ENCODE measurements around the gene TESMIN. TPM values are rescaled to one million over a fixed set of nuclear protein-coding genes. Genes with fewer than 3 reads are reported as not detected.

The TESMIN gene
- total and polyA plus RNA-seq, 2 of the 4 experiments (the other 2 are of a cell fraction) = 0.90 to 2.2 TPM

DNA sequence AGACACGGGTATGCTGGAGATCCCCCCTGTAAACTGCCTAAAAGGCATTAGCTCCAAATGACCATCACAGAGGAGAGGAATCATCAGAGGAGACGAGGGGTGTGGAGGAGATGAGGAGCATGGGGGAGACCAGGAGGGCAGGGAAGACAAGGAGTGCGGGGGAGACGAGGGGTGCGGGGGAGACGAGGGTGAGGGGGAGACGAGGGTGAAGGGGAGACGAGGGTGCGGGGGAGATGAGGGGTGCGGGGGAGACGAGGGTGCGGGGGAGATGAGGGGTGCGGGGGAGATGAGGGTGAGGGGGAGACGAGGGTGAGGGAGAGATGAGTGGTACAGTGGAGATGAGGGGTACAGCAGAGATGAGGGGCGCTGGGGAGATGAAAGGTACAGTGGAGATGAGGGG, 84.5 kb downstream of the TESMIN start:
- Histone ChIP-seq H2BK20ac (ENCODE audit: low read depth, low read length) (no peak overlapping the region), H3K27ac (ENCODE audit: insufficient read depth, low read length) (no peak overlapping the region), H3K4me2 (ENCODE audit: low read depth, low read length) (no peak overlapping the region), H3K14ac (replicated peaks; ENCODE audit: low read depth, low read length) (no peak overlapping the region), H3K9me3 (ENCODE audit: control insufficient read depth, insufficient read depth, low read length) (peaks cover 4% of the 10 kb centered on the region), H3K9me1 (ENCODE audit: insufficient read depth, low read length) (no peaks in the 10 kb centered on the region), H3K23ac (ENCODE audit: low read depth, low read length) (no peak overlapping the region), H4K20me1 (ENCODE audit: insufficient read depth, low read length) (no peaks in the 10 kb centered on the region), H3K9ac (ENCODE audit: low read depth, low read length) (no peak overlapping the region), H2BK120ac (ENCODE audit: low read depth, low read length) (no peak overlapping the region), H2BK15ac (ENCODE audit: low read depth, low read length) (no peak overlapping the region), H3K4ac (ENCODE audit: low read depth, low read length) (no peak overlapping the region), H3K27me3 (ENCODE audit: control insufficient read depth, insufficient read depth, low read length) (peaks cover 34% of the 10 kb centered on the region), H2BK5ac (ENCODE audit: low read depth, low read length, poor library complexity, severe bottlenecking) (no peak overlapping the region), H3K18ac (ENCODE audit: low read depth, low read length) (no peak overlapping the region), H4K91ac (ENCODE audit: insufficient read depth, low read depth, low read length) (no peak overlapping the region), H2AK9ac (replicated peaks; ENCODE audit: low read depth, low read length, poor library complexity) (no peak overlapping the region), H3K56ac (ENCODE audit: extremely low read depth, insufficient read depth, low read length) (no peak overlapping the region), H2AFZ (replicated peaks; ENCODE audit: low read length, poor library complexity) (no peak overlapping the region), H3K36me3 (ENCODE audit: control insufficient read depth, insufficient read depth, low read length) (no peaks in the 10 kb centered on the region), H3K4me1 (ENCODE audit: control insufficient read depth, insufficient read depth, low read length) (no peaks in the 10 kb centered on the region), H4K8ac (ENCODE audit: low read depth in 2 of 2, low read length in 2 of 2) (no peak overlapping the region), H3K79me1 (ENCODE audit: low read depth in 1 of 2, low read length in 2 of 2) (no peaks in the 10 kb centered on the region), H4K5ac (ENCODE audit: low read depth, low read length) (no peak overlapping the region), H2AK5ac (ENCODE audit: low read depth, low read length) (no peak overlapping the region), H3K4me3 (ENCODE audit: insufficient read depth, low read depth, low read length) (no peak overlapping the region)
- ATAC-seq (ENCODE audit: low read depth) (no peak), DNase-seq (no peak)
- BruUV-seq (replicated peaks) = no TSS peak
- ChIA-PET CTCF (no interaction called here), POLR2A (ENCODE audit: unreplicated experiment) (no interaction called here)
- WGBS, 2 experiments (ENCODE audit: extremely low coverage in 2 of 2, insufficient read length in 1 of 2) = no CpG with 5 or more reads among the region's 15 CpGs
- intact Hi-C loops (cut with micrococcal nuclease) = no loop called here
- in situ Hi-C loops (cut with MboI; ENCODE audit: low sequenced_read_pairs) = no loop called here
- dilution Hi-C loops (cut with HindIII; ENCODE audit: low sequenced_read_pairs, unreplicated experiment) = no loop called here
- no peak for TF ChIP-seq FOS (IDR thresholded peaks at IDR 0.05; ENCODE audit: low read depth, low read length)
- TF ChIP-seq MAZ (IDR thresholded peaks at IDR 0.05; ENCODE audit: borderline replicate concordance, low read depth, low read length) = no peak
- no peak for TF ChIP-seq CEBPB (IDR thresholded peaks at IDR 0.05; ENCODE audit: low read depth, low read length)
- no peak for TF ChIP-seq RCOR1 (IDR thresholded peaks at IDR 0.05; ENCODE audit: insufficient replicate concordance, low read length)
- TF ChIP-seq SMC3 (IDR thresholded peaks at IDR 0.05; ENCODE audit: low read depth, low read length) = no peak
- no peak for TF ChIP-seq MAFK (IDR thresholded peaks at IDR 0.05; ENCODE audit: low read depth, low read length)
- no peak for TF ChIP-seq BHLHE40 (IDR thresholded peaks at IDR 0.05; ENCODE audit: low read depth, low read length)
- TF ChIP-seq NFE2L2 (IDR thresholded peaks at IDR 0.05; ENCODE audit: low read depth, low read length) = no peak
- TF ChIP-seq, protein P1, sequence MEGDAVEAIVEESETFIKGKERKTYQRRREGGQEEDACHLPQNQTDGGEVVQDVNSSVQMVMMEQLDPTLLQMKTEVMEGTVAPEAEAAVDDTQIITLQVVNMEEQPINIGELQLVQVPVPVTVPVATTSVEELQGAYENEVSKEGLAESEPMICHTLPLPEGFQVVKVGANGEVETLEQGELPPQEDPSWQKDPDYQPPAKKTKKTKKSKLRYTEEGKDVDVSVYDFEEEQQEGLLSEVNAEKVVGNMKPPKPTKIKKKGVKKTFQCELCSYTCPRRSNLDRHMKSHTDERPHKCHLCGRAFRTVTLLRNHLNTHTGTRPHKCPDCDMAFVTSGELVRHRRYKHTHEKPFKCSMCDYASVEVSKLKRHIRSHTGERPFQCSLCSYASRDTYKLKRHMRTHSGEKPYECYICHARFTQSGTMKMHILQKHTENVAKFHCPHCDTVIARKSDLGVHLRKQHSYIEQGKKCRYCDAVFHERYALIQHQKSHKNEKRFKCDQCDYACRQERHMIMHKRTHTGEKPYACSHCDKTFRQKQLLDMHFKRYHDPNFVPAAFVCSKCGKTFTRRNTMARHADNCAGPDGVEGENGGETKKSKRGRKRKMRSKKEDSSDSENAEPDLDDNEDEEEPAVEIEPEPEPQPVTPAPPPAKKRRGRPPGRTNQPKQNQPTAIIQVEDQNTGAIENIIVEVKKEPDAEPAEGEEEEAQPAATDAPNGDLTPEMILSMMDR (conservative IDR thresholded peaks at IDR 0.05; ENCODE audit: low read depth, low read length) = no peak
- no peak for TF ChIP-seq MXI1 (IDR thresholded peaks at IDR 0.05; ENCODE audit: borderline replicate concordance, low read depth, low read length)
- TF ChIP-seq, protein P2, sequence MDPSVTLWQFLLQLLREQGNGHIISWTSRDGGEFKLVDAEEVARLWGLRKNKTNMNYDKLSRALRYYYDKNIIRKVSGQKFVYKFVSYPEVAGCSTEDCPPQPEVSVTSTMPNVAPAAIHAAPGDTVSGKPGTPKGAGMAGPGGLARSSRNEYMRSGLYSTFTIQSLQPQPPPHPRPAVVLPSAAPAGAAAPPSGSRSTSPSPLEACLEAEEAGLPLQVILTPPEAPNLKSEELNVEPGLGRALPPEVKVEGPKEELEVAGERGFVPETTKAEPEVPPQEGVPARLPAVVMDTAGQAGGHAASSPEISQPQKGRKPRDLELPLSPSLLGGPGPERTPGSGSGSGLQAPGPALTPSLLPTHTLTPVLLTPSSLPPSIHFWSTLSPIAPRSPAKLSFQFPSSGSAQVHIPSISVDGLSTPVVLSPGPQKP (IDR thresholded peaks at IDR 0.05; ENCODE audit: borderline replicate concordance, low read depth, low read length) = no peak
- no peak for TF ChIP-seq RAD21 (IDR thresholded peaks at IDR 0.05; ENCODE audit: low read length)
- TF ChIP-seq POLR2A (IDR thresholded peaks at IDR 0.05; ENCODE audit: low read depth, low read length) = no peak
- no peak for TF ChIP-seq RFX5 (IDR thresholded peaks at IDR 0.05; ENCODE audit: low read depth, low read length)
- TF ChIP-seq, protein P3, sequence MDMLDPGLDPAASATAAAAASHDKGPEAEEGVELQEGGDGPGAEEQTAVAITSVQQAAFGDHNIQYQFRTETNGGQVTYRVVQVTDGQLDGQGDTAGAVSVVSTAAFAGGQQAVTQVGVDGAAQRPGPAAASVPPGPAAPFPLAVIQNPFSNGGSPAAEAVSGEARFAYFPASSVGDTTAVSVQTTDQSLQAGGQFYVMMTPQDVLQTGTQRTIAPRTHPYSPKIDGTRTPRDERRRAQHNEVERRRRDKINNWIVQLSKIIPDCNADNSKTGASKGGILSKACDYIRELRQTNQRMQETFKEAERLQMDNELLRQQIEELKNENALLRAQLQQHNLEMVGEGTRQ (IDR thresholded peaks at IDR 0.05; ENCODE audit: low read depth, low read length) = no peak

Measured in IMR-90 (cell line).